Activated CD8-positive, alpha-beta memory T cell treated with anti-CD3 and anti-CD28 coated beads, Interleukin-2, amount 50 U/mL, for 24 hours (primary cell): ENCODE measurements around the gene PRDX3.

ENCODE experiments used
- DNase-seq: peaks from one replicate; pipeline ENCODE4 v3.0.0-alpha.2; 2020; ENCODE audit errors: extremely low read depth

PRDX3 gene

GRCh38 chr10:119178372-119179119, at the start of gene PRDX3:
PRDX3 (minus strand) TSS chr10:119178812; CDS start chr10:119178790, 22 bp downstream.
- DNase-seq, result peak; percentile 78

- DNase-seq, result no peak
These were observed 49.2 kb upstream of the PRDX3 start for GRCh38 chr10:119227825-119228224.

DNA sequence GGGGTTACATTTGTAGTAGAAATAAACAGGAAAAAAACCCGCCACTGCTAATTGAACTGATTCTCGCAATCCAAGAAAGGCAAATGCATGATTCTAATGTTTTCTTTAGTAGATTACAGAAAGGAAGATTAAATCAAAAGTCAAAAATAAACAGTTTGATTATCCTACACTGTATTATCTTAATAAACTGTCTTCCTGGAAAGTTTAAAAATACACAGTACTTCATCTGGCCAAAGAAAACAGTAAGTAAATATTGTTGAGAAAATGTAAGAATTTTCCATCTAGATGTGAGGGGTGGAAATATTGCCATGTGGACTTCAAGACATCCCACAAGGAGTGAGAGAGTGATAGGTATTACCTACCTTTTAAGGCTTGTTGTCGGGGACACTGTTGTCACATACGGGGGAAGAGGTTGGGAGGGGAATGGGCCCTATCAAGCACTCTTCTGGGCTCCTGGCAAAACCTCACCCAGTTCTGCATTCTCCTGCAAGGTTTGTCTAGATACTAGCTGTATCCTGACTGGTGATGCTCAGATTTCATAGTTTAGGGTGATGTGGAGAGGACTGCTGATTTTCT, 46.6 kb upstream of the PRDX3 start:
- no peak for DNase-seq

- no peak for DNase-seq
These were observed 44.4 kb upstream of the PRDX3 start for GRCh38 chr10:119222966-119223386.

DNA sequence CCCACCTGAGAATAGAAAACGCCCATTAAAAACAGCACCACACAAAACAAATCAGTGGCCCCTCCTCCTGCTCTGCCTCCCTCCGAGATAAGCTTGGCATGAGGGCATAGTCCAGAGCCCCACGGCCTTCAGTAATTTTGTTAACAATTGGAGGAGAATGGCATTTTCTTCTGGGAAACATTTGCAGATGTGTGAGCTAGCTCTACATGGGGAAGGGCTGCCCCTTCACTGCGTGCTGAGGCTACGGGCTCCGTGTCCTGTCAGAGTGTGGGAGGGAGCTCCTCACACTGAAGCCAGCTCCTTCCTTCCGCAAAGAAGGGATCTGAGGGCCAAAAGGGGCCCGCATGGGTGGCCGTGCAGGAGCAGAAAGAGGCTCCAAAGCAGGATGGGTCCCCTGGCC, 43.9 kb upstream of the PRDX3 start:
- DNase-seq, result no peak

DNA sequence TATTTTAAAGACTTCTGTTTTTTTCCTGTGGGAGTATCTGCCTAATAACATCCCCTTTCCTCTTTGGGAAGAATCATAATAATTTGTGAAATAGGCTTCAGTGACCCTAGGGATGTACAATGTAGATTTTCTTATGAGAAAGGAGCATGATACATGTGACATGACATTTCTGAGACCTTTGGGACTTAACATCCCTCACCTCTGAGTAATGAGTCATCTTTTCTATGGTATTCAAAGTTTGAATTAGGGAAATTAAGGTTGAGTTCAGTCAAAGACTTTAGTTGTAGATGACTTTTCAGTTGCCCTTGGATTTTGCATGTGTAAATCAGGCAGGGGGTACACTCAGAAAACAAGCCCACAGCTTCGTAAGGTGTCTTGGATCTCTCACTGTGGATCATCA, 43.1 kb upstream of the PRDX3 start:
- DNase-seq, result no peak

DNA sequence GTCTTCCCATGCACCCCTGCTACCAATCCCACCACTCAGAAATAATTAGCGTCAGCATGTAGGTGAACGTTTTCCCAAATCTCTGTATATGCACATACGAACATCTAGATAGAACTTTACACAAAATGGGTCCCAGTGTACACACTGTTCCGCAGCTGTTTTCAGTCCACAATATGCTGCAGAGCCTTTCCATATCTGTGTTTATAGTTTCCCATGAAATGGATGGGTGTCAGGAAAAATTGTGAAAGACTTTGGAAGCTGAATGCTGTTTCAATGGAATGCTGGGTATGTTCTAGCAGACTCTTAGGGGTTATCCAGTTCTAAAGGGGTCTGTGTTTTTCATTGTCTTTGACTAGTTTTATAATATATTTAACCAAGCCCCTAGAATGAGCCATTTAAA, 42.6 kb upstream of the PRDX3 start:
- no peak for DNase-seq

GRCh38 chr10:119219871-119220270, 41.3 kb upstream of the PRDX3 start:
- no peak for DNase-seq

GRCh38 chr10:119217991-119218490, 39.4 kb upstream of the PRDX3 start:
- DNase-seq, result no peak

DNA sequence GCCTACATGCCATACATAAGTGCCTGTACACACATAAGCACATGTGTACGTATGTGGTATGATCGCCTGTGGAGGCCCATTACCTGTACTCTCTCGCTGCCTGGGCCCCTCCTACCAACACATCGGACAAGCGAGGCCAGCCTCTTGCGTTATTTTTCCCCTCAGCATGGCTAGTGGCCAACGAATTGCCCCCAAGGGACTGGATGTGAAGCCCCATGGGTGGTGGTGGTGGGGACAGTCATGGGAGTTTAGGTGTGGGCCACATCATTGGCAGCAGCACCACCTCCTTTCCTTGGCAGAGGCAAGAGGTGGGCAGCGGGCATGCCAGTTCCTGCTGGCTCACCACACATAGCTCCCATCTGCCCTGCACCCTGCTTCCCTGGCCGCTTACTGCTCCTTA, 38.8 kb upstream of the PRDX3 start:
- DNase-seq, result no peak

- no peak for DNase-seq
These were observed 37.5 kb upstream of the PRDX3 start for GRCh38 chr10:119216127-119216526.

DNA sequence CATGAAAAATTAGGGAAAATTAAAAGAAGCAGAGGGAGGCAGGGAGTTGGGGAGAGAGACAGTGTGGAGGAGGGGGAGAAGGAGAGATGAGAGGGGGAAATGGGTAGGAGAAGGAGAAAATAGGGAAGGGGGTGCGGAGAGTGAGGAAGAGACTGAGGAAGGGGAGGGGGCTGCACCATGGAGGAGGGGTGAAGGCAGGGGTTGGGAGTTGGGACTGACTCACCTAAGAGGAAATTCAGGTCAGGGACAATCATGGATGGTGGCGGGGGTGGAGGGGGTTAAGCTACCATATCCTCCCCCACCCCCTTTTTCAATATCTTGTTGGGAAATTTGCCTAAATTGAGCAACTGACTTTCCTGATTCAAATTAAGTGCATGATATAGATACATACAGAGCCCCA, 36.8 kb upstream of the PRDX3 start:
- DNase-seq, result no peak

DNA sequence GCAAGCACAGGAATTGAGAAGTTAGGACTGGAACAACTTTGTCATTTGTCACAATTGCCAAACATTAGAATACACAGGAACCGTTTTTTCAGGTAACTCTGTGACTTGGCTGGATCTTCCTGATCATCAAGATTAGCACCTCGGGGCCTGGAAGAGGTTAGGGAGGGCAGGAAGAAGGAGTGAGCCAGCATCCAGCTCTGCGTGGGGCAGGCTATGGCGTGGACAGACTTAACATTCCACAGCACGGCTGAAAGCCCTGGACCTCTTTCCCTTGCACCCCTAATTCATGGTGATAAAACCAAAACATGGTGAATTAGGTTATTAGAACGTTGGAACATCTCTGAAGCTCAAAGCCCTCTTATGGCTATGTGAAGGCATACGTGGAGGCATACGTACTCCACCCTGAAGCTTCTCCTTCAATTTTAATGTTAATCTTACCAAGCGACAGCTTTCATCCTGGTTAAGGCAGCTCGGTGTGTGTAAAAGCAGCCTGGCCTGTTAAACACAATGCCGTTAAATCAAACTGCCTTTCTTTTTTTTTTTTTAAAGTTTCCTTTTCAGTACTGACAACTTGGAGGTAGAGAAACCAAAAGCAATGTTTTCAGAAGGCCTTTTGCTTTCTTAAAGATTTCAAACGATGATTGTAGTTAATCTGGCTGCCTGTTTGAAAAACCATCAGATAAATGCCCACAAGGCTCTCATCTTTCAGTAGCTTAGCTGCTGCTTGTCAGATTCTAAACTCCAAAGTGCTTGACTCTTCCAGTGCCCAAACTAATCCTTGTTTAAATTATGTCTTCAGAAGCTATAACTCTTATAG, 33.2 kb upstream of the PRDX3 start:
- DNase-seq, result no peak

GRCh38 chr10:119211176-119211575, 32.6 kb upstream of the PRDX3 start:
- no peak for DNase-seq

DNA sequence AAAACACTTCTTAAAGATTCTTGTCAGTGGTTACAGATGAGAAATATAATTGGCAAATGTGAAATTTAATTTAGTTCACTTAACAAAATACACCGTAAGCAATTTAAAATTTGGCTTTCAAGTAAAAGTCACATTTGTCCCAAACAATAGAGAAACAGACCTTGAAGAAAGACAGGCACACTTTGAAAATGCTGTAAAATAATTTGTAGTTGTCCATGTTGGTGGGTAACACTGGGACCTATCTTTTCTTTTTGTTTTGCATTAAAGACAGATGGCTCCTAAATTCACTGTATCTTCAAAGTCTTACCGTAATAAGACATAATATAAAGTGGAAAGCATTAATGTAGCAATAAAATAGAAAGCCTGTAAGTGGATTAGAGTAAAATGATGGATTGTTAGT, 32.0 kb upstream of the PRDX3 start:
- DNase-seq, result no peak

- DNase-seq, result no peak
These were observed 31.2 kb upstream of the PRDX3 start for GRCh38 chr10:119209736-119210355.

DNA sequence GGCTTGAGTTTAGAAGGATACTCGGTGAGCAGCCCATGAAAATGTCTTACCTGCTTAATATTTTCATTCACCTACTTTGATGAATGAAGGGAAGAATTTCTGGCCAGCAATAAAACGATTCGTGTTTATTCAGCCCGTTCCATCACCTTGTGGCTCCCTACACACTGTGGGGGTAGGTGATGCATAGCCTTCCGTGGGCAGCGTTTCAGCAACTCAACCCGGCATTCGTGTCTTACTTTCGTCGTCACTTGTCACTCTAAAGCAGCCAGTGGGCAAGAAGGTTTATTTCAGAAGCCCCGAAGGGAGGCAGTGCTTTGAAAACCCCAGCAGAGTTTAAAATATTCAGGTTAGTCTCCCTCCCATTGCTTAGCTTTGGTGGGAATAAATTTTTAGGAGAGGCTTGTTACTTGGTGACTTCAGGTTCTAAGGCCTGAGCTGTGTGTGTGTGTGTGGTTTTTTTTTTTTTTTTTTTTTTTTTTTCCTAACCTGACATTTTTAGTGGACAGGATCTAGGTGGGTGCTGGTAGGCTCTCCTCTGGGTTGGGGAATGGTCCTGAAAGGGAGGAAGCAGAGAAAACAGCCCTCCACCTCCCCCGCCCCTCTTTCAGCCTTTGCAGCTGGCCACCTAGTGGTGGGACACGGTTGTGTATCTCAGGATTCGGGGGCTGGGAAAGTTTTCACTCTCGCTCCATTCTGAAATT, 30.6 kb upstream of the PRDX3 start:
- DNase-seq, result no peak

DNA sequence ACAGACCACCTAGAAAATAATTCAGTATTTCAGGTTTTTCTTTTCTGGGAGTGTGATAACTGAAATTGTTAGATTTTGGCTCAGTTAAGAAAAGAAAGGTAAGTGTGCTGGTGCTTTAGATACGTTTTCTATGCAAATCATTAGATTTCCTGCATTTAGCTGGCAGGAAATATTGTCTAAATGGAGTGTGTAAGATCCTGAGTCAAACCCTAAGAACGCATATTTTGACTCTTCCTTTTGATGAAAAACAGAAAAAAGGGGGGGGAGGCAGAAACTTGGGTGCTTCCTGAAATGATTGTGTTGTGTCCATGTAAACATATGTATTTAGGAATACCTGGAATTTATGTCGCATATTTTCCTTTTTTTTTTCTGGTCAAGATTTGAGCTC, 29.9 kb upstream of the PRDX3 start:
- no peak for DNase-seq

DNA sequence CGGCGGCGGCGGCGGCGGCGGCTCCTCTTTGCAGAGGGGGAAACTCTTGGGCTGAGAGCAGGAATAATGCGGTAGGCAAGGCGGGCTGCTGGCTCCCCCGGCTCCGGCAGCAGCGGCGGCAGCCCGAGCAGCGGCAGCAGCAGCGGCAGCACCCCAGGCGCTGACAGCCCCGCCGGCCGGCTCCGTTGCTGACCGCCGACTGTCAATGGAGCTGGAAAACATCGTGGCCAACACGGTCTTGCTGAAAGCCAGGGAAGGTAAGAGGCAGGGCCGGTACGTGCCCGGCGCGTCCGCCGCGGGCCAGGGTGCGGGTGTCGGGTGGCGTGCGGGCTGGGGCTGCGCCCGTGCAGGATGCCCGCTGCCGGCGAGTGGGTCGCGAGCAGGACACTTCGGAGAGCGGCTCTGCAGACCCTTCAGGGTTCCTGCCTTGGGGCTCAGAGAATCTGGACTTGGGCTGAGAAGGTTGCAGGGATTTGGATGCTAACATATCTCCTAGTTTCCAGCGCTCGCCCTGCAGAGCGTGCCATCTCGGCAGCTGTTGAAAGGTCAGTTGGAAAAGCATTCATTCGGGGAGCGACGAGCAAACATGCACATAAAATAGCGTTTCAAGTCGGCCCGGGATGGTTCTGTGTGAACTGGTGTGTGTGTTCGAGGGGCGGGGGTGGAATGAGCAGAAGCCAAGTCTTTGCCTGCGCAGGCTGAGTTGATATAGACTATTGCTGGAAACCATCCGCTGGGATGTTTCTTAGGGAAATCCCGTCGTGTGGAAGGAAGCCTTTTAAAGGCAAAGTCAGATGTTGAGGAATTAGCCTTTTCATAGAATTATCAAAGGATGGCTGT, 29.3 kb upstream of the PRDX3 start:
- DNase-seq, result no peak

DNA sequence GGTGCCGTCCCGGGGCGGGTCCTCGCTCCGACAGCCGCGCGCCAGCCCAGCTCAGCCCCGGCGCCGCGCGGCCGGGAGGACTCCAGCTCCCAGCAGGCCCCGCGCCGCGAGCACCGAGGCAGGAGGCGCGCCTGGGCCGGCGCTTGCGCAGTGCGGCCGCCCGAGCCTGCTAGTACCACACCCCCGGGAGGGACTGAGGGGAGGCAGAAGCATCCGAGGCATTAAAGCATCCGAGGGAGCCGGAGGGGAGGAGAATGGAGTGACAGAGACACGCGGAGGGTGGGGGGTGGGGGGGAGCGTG, 28.7 kb upstream of the PRDX3 start, which contains the start of gene GRK5:
TSS of gene GRK5 (plus strand) at position 206 of the 301 bp plus-strand sequence. CDS start 347 bp downstream, outside the sequence.
- DNase-seq, result peak; percentile 68
